SK-N-SH (cell line): ENCODE results near the gene COG8. TPM values are rescaled to one million over a fixed set of nuclear protein-coding genes. Genes with fewer than 3 reads are reported as not detected.

ENCODE experiments used
- CTCF ChIA-PET: fragments of 300-600, 350-600 bp; formaldehyde crosslinking; extraction: SDS; loops from one replicate; lab custom pipeline; 2021; lab: Yijun Ruan, JAX
- POLR2A ChIA-PET: fragments of 350-600 bp; sonication (Branson Sonifier 250); formaldehyde crosslinking; extraction: SDS; loops from one replicate; lab custom pipeline; 2020; ENCODE audit warnings: antibody characterized with exemption, inconsistent platforms; lab: Yijun Ruan, JAX
- DNase-seq: peaks from one replicate; pipeline ENCODE4 v3.0.0; 2012
- H2AFZ ChIP-seq: fragments of 200-600 bp; sonication (generic); 2 replicates; pipeline ENCODE4 v1.8.1; 2016; ENCODE audit warnings: antibody characterized with exemption, mild to moderate bottlenecking, low read depth
- H3F3A ChIP-seq: fragments of 200-600 bp; sonication (generic); replicated peaks from 2 replicates; pipeline ENCODE3; 2016; ENCODE audit warnings: antibody characterized with exemption, mild to moderate bottlenecking; ENCODE audit not compliant: insufficient read depth
- H3K27ac ChIP-seq, 2 experiments: fragments of 200-500 bp in 1 of 2; fragments of 200-600 bp in 1 of 2; sonication (Bioruptor generic) in 1 of 2; sonication (generic), shearing (Covaris generic) in 1 of 2; 2 replicates each; pipeline versions ENCODE4 v1.5.1 to v1.6.1; 2014 to 2016; ENCODE audit warnings: low read depth in 2 of 2, inconsistent platforms in 1 of 2, low read length in 1 of 2, mild to moderate bottlenecking in 1 of 2, mixed read lengths in 1 of 2
- H3K27me3 ChIP-seq: fragments of 200-600 bp; sonication (generic), shearing (Covaris generic); 2 replicates; pipeline ENCODE4 v1.6.1; 2016; ENCODE audit warnings: mixed run types; ENCODE audit not compliant: insufficient read depth
- H3K36me3 ChIP-seq, 2 experiments: fragments of 200-500 bp in 1 of 2; fragments of 200-600 bp in 1 of 2; sonication (Bioruptor generic) in 1 of 2; sonication (generic) in 1 of 2; replicated peaks in 1 of 2; 2 replicates each; pipeline versions ENCODE3 to v1.5.1; 2014 to 2016; ENCODE audit warnings: low read length in 1 of 2, mild to moderate bottlenecking in 1 of 2; ENCODE audit not compliant: insufficient read depth in 2 of 2, control insufficient read depth in 1 of 2
- H3K4me1 ChIP-seq, 2 experiments: fragments of 200-500 bp in 1 of 2; fragments of 200-600 bp in 1 of 2; sonication (Bioruptor generic) in 1 of 2; sonication (generic), shearing (Covaris generic) in 1 of 2; 2 replicates each; pipeline versions ENCODE4 v1.5.1 to v1.6.1; 2014 to 2016; ENCODE audit warnings: low read depth in 1 of 2, low read length in 1 of 2, mixed run types in 1 of 2; ENCODE audit not compliant: insufficient read depth in 2 of 2, control insufficient read depth in 1 of 2
- H3K4me2 ChIP-seq: fragments of 200-600 bp; sonication (generic), shearing (Covaris generic); 2 replicates; pipeline ENCODE4 v1.6.1; 2017; ENCODE audit warnings: mixed run types
- H3K4me3 ChIP-seq, 2 experiments: fragments of 200-500 bp in 1 of 2; fragments of 200-600 bp in 1 of 2; sonication (Bioruptor generic) in 1 of 2; sonication (generic), shearing (Covaris generic) in 1 of 2; 2 replicates each; pipeline versions ENCODE4 v1.5.1 to v1.8.1; 2014 to 2016; ENCODE audit warnings: low read depth in 2 of 2, inconsistent platforms in 1 of 2, low read length in 1 of 2, mild to moderate bottlenecking in 1 of 2, mixed read lengths in 1 of 2, moderate library complexity in 1 of 2
- H3K79me2 ChIP-seq: fragments of 200-600 bp; sonication (generic); 2 replicates; pipeline ENCODE4 v1.8.1; 2017; ENCODE audit warnings: mild to moderate bottlenecking; ENCODE audit not compliant: insufficient read depth
- H3K9ac ChIP-seq: fragments of 200-600 bp; sonication (generic); 2 replicates; pipeline ENCODE4 v1.6.1; 2017; ENCODE audit warnings: mixed run types
- H3K9me2 ChIP-seq: fragments of 200-600 bp; sonication (generic); 2 replicates; pipeline ENCODE4 v1.6.1; 2017; ENCODE audit warnings: mixed run types
- H3K9me3 ChIP-seq: fragments of 200-600 bp; sonication (generic); 2 replicates; pipeline ENCODE4 v1.6.1; 2017; ENCODE audit warnings: mixed run types, mild to moderate bottlenecking, moderate library complexity
- H4K20me1 ChIP-seq: fragments of 200-600 bp; sonication (generic); 2 replicates; pipeline ENCODE4 v1.6.1; 2017; ENCODE audit warnings: mild to moderate bottlenecking, mixed run types; ENCODE audit not compliant: insufficient read depth
- EP300 ChIP-seq, 2 experiments: IDR thresholded peaks; 2 replicates each; pipeline versions ENCODE4 v1.4.0 to v1.6.1; 2012; ENCODE audit warnings: borderline replicate concordance in 1 of 2, low read depth in 1 of 2, low read length in 1 of 2
- EZH2phosphoT487 ChIP-seq: fragments of 200-600 bp; sonication (generic); IDR thresholded peaks from 2 replicates; pipeline ENCODE4 v1.6.1; 2017; ENCODE audit warnings: low read depth, mixed run types, mild to moderate bottlenecking, antibody characterized with exemption, moderate library complexity, borderline replicate concordance
- FOSL2 ChIP-seq: IDR thresholded peaks from 2 replicates; pipeline ENCODE4 v1.4.0; 2012; ENCODE audit warnings: low read depth, mild to moderate bottlenecking, moderate library complexity, borderline replicate concordance
- FOXM1 ChIP-seq: IDR thresholded peaks from 2 replicates; pipeline ENCODE4 v1.4.0; 2012; ENCODE audit warnings: low read depth, mild to moderate bottlenecking
- JUND ChIP-seq: IDR thresholded peaks from 2 replicates; pipeline ENCODE4 v1.4.0; 2012
- NRF1 ChIP-seq: IDR thresholded peaks from 2 replicates; pipeline ENCODE4 v1.6.1; 2012; ENCODE audit warnings: low read depth, mild to moderate bottlenecking, low read length
- POLR2AphosphoS5 ChIP-seq: IDR thresholded peaks from 2 replicates; pipeline ENCODE4 v1.6.1; 2012; ENCODE audit warnings: low read depth, low read length
- RAD21 ChIP-seq: IDR thresholded peaks from 2 replicates; pipeline ENCODE4 v1.6.1; 2012; ENCODE audit warnings: mild to moderate bottlenecking, low read length
- RCOR1 ChIP-seq: fragments of 150-350 bp; IDR thresholded peaks from 2 replicates; pipeline ENCODE4 v1.6.1; 2017; ENCODE audit warnings: antibody characterized with exemption, low read length
- RFX5 ChIP-seq: IDR thresholded peaks from 2 replicates; pipeline ENCODE4 v1.6.1; 2012; ENCODE audit warnings: mild to moderate bottlenecking, improper control_type of control experiment, low read length
- SIN3A ChIP-seq: IDR thresholded peaks from 2 replicates; pipeline ENCODE4 v1.6.1; 2012; ENCODE audit warnings: low read depth, mild to moderate bottlenecking, low read length, moderate library complexity, borderline replicate concordance
- YY1 ChIP-seq: IDR thresholded peaks from 2 replicates; pipeline ENCODE4 v1.4.0; 2012; ENCODE audit warnings: low read depth, mild to moderate bottlenecking
- WGBS: methylation state at CpG from one replicate; pipeline ENCODE4 v1.1.6; 2017; ENCODE audit warnings: low lambda C conversion rate; 5-methylcytosine and 5-hydroxymethylcytosine counted together
- polyA plus RNA-seq, 3 experiments: library from polyadenylated mRNA; depleted of rRNA; stranded (reverse); fragments of >200 nt; gene quantifications; 2 replicates each; pipeline ENCODE4 v1.2.3, GENCODE V29; 2012

COG8 gene
- polyA plus RNA-seq, 1 of the 3 experiments (the other 2 are of a cell fraction) = 30.2 TPM

DNA sequence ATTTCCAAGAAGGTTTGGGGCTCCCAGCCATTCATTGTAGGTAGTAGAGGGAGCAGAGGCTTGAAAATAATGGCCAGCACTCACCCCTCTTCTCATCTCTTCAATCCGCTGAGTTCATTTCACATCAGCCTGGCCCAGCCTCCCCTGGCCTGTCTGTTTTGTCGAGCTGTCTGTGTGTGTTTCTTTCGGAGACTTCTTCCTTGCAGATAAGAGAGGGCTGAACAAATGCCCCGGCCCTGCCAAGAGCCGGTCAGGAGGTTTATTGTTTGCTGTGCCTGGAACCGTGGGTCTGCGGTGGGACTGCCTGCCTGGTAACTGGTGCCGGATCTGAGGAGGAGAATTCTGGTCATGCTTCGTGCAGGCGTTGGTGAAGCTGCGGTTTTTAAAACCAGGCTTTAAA is 24.8 kb downstream of the COG8 start:
- Histone ChIP-seq H3K9ac (no peak overlapping the region), H3K9me3 (no peaks in the 10 kb centered on the region)
- TF ChIP-seq JUND = no peak
- TF ChIP-seq SIN3A = no peak
- no peak for TF ChIP-seq EZH2phosphoT487
- TF ChIP-seq FOSL2 = no peak
- TF ChIP-seq RCOR1 = no peak
- TF ChIP-seq RAD21 = no peak
- TF ChIP-seq EP300 (IDR thresholded peaks at IDR 0.05; ENCODE audit: borderline replicate concordance in 1 of 2, low read depth in 1 of 2, low read length in 1 of 2) = no peak
- no peak for TF ChIP-seq YY1
- no peak for TF ChIP-seq NRF1
- TF ChIP-seq FOXM1 = no peak
- TF ChIP-seq POLR2AphosphoS5 = no peak
- TF ChIP-seq, all 33 proteins: peak for 0
- ChIA-PET CTCF (no interaction called here), POLR2A (interaction anchor here (1.5 kb wide), 1 partner anchor 14 kb away, joined by 5 read pairs; no protein-coding TSS in a partner anchor)
- Histone ChIP-seq H3K36me3 (peaks cover 20 to 46% of the 10 kb centered on the region in 2 experiments), H3F3A (peaks cover 4% of the 10 kb centered on the region), H2AFZ (no peak overlapping the region), H3K4me2 (no peak overlapping the region), H4K20me1 (peaks cover 10% of the 10 kb centered on the region; the same call in 1 of the 2 replicates), H3K4me1 (peaks cover 0 to 5% of the 10 kb centered on the region in 2 experiments; a peak in 1 of 4 replicates), H3K9me2 (no peaks in the 10 kb centered on the region), H3K27ac (no peak overlapping the region), H3K4me3 (no peak overlapping the region), H3K79me2 (peaks cover 51% of the 10 kb centered on the region), H3K27me3 (no peaks in the 10 kb centered on the region)
- WGBS = 96% methylated on average over 11 of the region's 11 CpGs
- DNase-seq = no peak

DNA sequence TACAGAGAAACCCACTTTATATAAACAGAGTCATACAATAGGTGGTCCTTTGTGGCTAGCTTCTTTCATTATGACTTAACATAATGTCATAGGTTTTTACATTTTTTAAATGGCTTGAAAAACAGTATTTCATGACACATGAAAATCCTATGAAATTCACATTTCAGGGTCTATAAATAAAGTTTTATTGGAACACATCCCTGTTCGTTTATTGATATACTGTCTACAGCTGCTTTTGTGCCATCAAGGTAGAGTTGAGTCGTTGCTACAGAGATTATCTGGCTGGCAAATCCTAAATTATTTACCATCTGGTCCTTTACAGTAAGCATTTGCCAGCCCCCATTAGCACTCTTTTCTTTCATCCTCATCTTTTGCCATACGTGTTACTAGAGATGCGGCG is 25.9 kb downstream of the COG8 start:
- POLR2A ChIA-PET = no interaction called here
- TF ChIP-seq RFX5 (no peak), FOSL2 (no peak), YY1 (no peak)
- H3F3A ChIP-seq = peaks cover 12% of the 10 kb centered on the region
- H3K9ac ChIP-seq = no peak overlapping the region
- peaks cover 10% of the 10 kb centered on the region; the same call in 1 of the 2 replicates for H4K20me1 ChIP-seq
- no peak for DNase-seq
- H3K4me1 ChIP-seq = peaks cover 0 to 5% of the 10 kb centered on the region in 2 experiments; a peak in 1 of 4 replicates
- WGBS = 84% methylated on average over 5 of the region's 5 CpGs
- no peaks in the 10 kb centered on the region for H3K9me2 ChIP-seq
- CTCF ChIA-PET = no interaction called here
- H3K27me3 ChIP-seq = no peaks in the 10 kb centered on the region
- H3K4me3 ChIP-seq = no peak overlapping the region
- no peak overlapping the region for H3K27ac ChIP-seq
- no peaks in the 10 kb centered on the region for H3K9me3 ChIP-seq
- H3K4me2 ChIP-seq = no peak overlapping the region
- peaks cover 51% of the 10 kb centered on the region for H3K79me2 ChIP-seq
- no peak overlapping the region for H2AFZ ChIP-seq
- H3K36me3 ChIP-seq = peaks cover 20 to 36% of the 10 kb centered on the region in 2 experiments
